ENCODE measurements around the gene DNASE1L1.

The DNASE1L1 gene

GRCh38 chrX:154380787-154381186 lies 28.3 kb downstream of the DNASE1L1 start:
- no peak for DNase-seq

GRCh38 chrX:154380153-154380552 lies 28.9 kb downstream of the DNASE1L1 start:
- DNase-seq = no peak

- no peak for DNase-seq
Measured at GRCh38 chrX:154379569-154379951, 29.5 kb downstream of the DNASE1L1 start.

- peak; percentile 100 for DNase-seq
Measured at GRCh38 chrX:154378799-154379568, 30.1 kb downstream of the DNASE1L1 start, which contains the start of gene EMD. TSS of gene EMD (plus strand) at chrX:154379295. CDS start at chrX:154379485, 190 bp downstream.

- peak in 1 of 2 experiments; percentile 67 for DNase-seq
Measured at GRCh38 chrX:154378059-154378798, 30.8 kb downstream of the DNASE1L1 start.

- no peak for DNase-seq
Measured at GRCh38 chrX:154376774-154377173, 32.3 kb downstream of the DNASE1L1 start.

- DNase-seq = no peak
Measured at GRCh38 chrX:154375156-154375504, 33.9 kb downstream of the DNASE1L1 start.

- DNase-seq = no peak
Measured at GRCh38 chrX:154374313-154375155, 34.5 kb downstream of the DNASE1L1 start, which contains the start of gene FLNA. TSS of gene FLNA (minus strand) at chrX:154374634. CDS start at chrX:154371245, 3,389 bp downstream.

- peak; percentile 39 to 77 for DNase-seq
Measured at GRCh38 chrX:154373340-154374306, 35.4 kb downstream of the DNASE1L1 start.

- DNase-seq = no peak
Measured at GRCh38 chrX:154372612-154373022, 36.4 kb downstream of the DNASE1L1 start.

- DNase-seq = no peak
Measured at GRCh38 chrX:154371789-154372300, 37.2 kb downstream of the DNASE1L1 start.

- peak; percentile 63 to 93 for DNase-seq
Measured at GRCh38 chrX:154371017-154371788, 37.9 kb downstream of the DNASE1L1 start.

- no peak for DNase-seq
Measured at GRCh38 chrX:154370300-154371016, 38.6 kb downstream of the DNASE1L1 start.

GRCh38 chrX:154369449-154370299 lies 39.4 kb downstream of the DNASE1L1 start:
- no peak for DNase-seq

GRCh38 chrX:154368630-154369448 lies 40.2 kb downstream of the DNASE1L1 start:
- DNase-seq = no peak

- DNase-seq = no peak
Measured at GRCh38 chrX:154367474-154368308, 41.4 kb downstream of the DNASE1L1 start.

- DNase-seq = no peak
Measured at GRCh38 chrX:154366666-154367055, 42.4 kb downstream of the DNASE1L1 start.
